OCI-LY7 (cell line): ENCODE measurements around the gene GLTP.

Experiments used
- EZH2phosphoT487 ChIP-seq: fragments of 200-600 bp; sonication (generic); IDR thresholded peaks from 2 replicates; pipeline ENCODE4 v1.6.1; 2018; ENCODE audit warnings: low read depth, borderline replicate concordance, mild to moderate bottlenecking, mixed run types, antibody characterized with exemption, low read length, moderate library complexity, mixed read lengths
- TF ChIP-seq, protein P1 (sequence below): fragments of 200-600 bp; sonication (generic); conservative IDR thresholded peaks from 2 replicates; pipeline ENCODE4 v1.5.1; 2014; ENCODE audit warnings: mild to moderate bottlenecking, antibody characterized with exemption, low read length, moderate library complexity, mixed read lengths

GRCh38 chr12:109910254-109910968 lies 30.1 kb upstream of the GLTP start:
- TF ChIP-seq, protein P1, sequence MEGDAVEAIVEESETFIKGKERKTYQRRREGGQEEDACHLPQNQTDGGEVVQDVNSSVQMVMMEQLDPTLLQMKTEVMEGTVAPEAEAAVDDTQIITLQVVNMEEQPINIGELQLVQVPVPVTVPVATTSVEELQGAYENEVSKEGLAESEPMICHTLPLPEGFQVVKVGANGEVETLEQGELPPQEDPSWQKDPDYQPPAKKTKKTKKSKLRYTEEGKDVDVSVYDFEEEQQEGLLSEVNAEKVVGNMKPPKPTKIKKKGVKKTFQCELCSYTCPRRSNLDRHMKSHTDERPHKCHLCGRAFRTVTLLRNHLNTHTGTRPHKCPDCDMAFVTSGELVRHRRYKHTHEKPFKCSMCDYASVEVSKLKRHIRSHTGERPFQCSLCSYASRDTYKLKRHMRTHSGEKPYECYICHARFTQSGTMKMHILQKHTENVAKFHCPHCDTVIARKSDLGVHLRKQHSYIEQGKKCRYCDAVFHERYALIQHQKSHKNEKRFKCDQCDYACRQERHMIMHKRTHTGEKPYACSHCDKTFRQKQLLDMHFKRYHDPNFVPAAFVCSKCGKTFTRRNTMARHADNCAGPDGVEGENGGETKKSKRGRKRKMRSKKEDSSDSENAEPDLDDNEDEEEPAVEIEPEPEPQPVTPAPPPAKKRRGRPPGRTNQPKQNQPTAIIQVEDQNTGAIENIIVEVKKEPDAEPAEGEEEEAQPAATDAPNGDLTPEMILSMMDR: no peak
- no peak for TF ChIP-seq EZH2phosphoT487
